ENCODE data around the gene OCA2.

GRCh38 chr15:27821273-27821672, 277.8 kb downstream of the OCA2 start:
- TF ChIP-seq RCOR1 (IDR thresholded peaks at IDR 0.05; ENCODE audit: insufficient replicate concordance, low read length), result no peak
- TF ChIP-seq, protein P1, sequence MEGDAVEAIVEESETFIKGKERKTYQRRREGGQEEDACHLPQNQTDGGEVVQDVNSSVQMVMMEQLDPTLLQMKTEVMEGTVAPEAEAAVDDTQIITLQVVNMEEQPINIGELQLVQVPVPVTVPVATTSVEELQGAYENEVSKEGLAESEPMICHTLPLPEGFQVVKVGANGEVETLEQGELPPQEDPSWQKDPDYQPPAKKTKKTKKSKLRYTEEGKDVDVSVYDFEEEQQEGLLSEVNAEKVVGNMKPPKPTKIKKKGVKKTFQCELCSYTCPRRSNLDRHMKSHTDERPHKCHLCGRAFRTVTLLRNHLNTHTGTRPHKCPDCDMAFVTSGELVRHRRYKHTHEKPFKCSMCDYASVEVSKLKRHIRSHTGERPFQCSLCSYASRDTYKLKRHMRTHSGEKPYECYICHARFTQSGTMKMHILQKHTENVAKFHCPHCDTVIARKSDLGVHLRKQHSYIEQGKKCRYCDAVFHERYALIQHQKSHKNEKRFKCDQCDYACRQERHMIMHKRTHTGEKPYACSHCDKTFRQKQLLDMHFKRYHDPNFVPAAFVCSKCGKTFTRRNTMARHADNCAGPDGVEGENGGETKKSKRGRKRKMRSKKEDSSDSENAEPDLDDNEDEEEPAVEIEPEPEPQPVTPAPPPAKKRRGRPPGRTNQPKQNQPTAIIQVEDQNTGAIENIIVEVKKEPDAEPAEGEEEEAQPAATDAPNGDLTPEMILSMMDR (conservative IDR thresholded peaks at IDR 0.05; ENCODE audit: low read depth, low read length), result no peak
- no peak for TF ChIP-seq POLR2A (IDR thresholded peaks at IDR 0.05; ENCODE audit: low read depth, low read length)

All from IMR-90 (cell line).